HEK293T (cell line): ENCODE measurements around the gene STIM1.
"Not testable (repeated sequence)": the region's sequence is repeated elsewhere in the genome, so short reads cannot be mapped to it uniquely, and the experiment has no call there.

Experiments
- BHLHE40 ChIP-seq: fragments of 450-650 bp; IDR thresholded peaks from 2 replicates; pipeline ENCODE4 v1.6.1; 2016; ENCODE audit warnings: mild to moderate bottlenecking, moderate library complexity, borderline replicate concordance
- CTBP1 ChIP-seq: fragments of 450-650 bp; IDR thresholded peaks from 2 replicates; pipeline ENCODE4 v1.6.1; 2016; ENCODE audit warnings: borderline replicate concordance
- HDGF ChIP-seq: fragments of 450-650 bp; IDR thresholded peaks from 2 replicates; pipeline ENCODE4 v1.6.1; 2017; ENCODE audit warnings: antibody characterized with exemption, borderline replicate concordance

- TF ChIP-seq BHLHE40, HDGF, CTBP1: not testable (repeated sequence)
These were observed 197.7 kb downstream of the STIM1 start for GRCh38 chr11:4053200-4053599.
